Ishikawa (cell line): Measurements from ENCODE around the gene TECR.

Experiments used
- CEBPB ChIP-seq: IDR thresholded peaks from 2 replicates; pipeline ENCODE4 v1.6.1; 2012
- CREB1 ChIP-seq: IDR thresholded peaks from 2 replicates; pipeline ENCODE4 v1.6.1; 2012; ENCODE audit warnings: low read depth
- EGR1 ChIP-seq: IDR thresholded peaks from 2 replicates; pipeline ENCODE4 v1.6.1; 2012
- EP300 ChIP-seq: IDR thresholded peaks from 2 replicates; pipeline ENCODE4 v1.6.1; 2012; ENCODE audit warnings: borderline replicate concordance
- NFIC ChIP-seq: IDR thresholded peaks from 2 replicates; pipeline ENCODE4 v1.6.1; 2012
- RAD21 ChIP-seq: IDR thresholded peaks from 2 replicates; pipeline ENCODE4 v1.6.1; 2012; ENCODE audit warnings: low read depth
- YY1 ChIP-seq: IDR thresholded peaks from 2 replicates; pipeline ENCODE4 v1.6.1; 2012; ENCODE audit warnings: low read depth
- TF ChIP-seq, protein P1 (sequence below): IDR thresholded peaks from 2 replicates; pipeline ENCODE4 v1.6.1; 2012; ENCODE audit warnings: low read depth, mild to moderate bottlenecking
- TF ChIP-seq, protein P2 (sequence below): IDR thresholded peaks from 2 replicates; pipeline ENCODE4 v1.6.1; 2012
- TF ChIP-seq, protein P3 (sequence below): IDR thresholded peaks from 2 replicates; pipeline ENCODE4 v1.6.1; 2012

DNA sequence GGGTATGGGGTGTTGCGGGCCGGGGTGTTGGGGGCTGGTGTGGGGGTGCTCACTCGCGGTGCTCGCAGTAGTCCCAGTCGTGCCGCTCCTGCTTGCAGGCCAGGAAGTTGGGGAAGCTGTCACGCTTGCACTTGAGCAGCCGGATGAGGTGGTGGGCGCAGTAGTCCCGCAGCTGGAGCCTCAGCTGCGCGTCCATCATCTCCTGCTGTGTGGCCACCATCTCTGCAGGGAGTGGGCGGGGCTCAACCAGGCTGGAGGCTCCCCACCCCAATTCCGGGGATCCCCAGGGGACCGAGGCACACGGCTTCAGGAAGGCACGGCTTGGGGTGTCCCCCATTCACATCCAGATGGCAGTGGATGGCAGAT is 37.3 kb downstream of the TECR start:
- TF ChIP-seq RAD21 (no peak), CEBPB (no peak), EP300 (no peak), NFIC (no peak), YY1 (no peak), CREB1 (no peak), EGR1 (no peak)
- TF ChIP-seq, protein P1, sequence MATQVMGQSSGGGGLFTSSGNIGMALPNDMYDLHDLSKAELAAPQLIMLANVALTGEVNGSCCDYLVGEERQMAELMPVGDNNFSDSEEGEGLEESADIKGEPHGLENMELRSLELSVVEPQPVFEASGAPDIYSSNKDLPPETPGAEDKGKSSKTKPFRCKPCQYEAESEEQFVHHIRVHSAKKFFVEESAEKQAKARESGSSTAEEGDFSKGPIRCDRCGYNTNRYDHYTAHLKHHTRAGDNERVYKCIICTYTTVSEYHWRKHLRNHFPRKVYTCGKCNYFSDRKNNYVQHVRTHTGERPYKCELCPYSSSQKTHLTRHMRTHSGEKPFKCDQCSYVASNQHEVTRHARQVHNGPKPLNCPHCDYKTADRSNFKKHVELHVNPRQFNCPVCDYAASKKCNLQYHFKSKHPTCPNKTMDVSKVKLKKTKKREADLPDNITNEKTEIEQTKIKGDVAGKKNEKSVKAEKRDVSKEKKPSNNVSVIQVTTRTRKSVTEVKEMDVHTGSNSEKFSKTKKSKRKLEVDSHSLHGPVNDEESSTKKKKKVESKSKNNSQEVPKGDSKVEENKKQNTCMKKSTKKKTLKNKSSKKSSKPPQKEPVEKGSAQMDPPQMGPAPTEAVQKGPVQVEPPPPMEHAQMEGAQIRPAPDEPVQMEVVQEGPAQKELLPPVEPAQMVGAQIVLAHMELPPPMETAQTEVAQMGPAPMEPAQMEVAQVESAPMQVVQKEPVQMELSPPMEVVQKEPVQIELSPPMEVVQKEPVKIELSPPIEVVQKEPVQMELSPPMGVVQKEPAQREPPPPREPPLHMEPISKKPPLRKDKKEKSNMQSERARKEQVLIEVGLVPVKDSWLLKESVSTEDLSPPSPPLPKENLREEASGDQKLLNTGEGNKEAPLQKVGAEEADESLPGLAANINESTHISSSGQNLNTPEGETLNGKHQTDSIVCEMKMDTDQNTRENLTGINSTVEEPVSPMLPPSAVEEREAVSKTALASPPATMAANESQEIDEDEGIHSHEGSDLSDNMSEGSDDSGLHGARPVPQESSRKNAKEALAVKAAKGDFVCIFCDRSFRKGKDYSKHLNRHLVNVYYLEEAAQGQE, result no peak
- TF ChIP-seq, protein P2, sequence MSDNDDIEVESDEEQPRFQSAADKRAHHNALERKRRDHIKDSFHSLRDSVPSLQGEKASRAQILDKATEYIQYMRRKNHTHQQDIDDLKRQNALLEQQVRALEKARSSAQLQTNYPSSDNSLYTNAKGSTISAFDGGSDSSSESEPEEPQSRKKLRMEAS, result no peak
- TF ChIP-seq, protein P3, sequence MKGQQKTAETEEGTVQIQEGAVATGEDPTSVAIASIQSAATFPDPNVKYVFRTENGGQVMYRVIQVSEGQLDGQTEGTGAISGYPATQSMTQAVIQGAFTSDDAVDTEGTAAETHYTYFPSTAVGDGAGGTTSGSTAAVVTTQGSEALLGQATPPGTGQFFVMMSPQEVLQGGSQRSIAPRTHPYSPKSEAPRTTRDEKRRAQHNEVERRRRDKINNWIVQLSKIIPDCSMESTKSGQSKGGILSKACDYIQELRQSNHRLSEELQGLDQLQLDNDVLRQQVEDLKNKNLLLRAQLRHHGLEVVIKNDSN, result no peak
